ENCODE data around the gene PIP5KL1.
A peak's percentile ranks its signal among the peaks of the same experiment; 100 is the strongest.

Gene PIP5KL1

DNA sequence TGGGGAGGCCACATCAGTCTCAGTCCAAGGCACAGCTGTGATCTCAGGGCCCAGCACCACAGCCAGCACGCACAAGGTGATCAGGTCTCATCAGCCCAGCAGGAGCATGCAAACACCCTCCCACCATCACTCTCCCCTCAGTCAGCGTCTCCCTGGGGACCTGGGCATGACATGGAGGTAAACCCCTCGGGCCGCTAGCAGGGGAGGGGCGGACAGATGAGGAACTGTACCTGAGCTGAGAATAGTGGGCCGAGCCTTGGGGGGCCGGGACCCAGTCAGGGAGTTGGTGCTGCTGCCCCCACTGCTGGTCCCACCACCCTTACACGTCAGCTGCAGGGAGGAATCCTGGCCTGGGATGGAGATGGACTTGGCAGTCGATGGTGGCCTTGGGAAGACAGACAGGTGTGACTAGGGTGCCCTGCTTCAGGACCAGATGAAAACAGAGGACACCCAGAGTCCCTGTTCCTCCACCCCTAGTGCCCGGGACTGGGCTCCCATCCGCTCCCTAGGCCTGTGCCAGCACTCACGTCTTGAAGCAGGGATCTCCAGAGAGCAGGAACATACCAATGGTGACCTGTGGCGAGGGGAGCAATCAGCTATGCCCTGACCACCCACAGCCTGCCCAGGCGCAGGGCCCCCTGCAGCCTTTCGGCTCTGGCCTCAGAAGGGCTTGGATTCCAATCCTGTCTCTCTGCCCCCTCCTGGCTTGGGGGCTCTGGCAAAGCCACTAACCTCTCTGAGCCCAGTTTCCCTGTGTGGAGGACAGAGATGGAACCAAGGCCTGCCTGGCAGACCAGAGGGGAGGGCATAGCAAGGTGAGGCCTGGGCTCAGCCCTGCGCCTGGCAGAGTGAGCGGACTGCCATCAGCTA, 17.5 kb upstream of the PIP5KL1 start:
- DNase-seq = no peak

GRCh38 chr9:127946728-127947127, 16.2 kb upstream of the PIP5KL1 start:
- no peak for DNase-seq

GRCh38 chr9:127945942-127946341, 15.4 kb upstream of the PIP5KL1 start:
- no peak for DNase-seq

- DNase-seq = no peak
Measured at GRCh38 chr9:127945338-127945737, 14.8 kb upstream of the PIP5KL1 start.

- no peak for DNase-seq
Measured at GRCh38 chr9:127944586-127945218, 14.1 kb upstream of the PIP5KL1 start.

- DNase-seq = peak; percentile 71
Measured at GRCh38 chr9:127943731-127944144, 13.2 kb upstream of the PIP5KL1 start.

- no peak for DNase-seq
Measured at GRCh38 chr9:127943011-127943662, 12.6 kb upstream of the PIP5KL1 start.

DNA sequence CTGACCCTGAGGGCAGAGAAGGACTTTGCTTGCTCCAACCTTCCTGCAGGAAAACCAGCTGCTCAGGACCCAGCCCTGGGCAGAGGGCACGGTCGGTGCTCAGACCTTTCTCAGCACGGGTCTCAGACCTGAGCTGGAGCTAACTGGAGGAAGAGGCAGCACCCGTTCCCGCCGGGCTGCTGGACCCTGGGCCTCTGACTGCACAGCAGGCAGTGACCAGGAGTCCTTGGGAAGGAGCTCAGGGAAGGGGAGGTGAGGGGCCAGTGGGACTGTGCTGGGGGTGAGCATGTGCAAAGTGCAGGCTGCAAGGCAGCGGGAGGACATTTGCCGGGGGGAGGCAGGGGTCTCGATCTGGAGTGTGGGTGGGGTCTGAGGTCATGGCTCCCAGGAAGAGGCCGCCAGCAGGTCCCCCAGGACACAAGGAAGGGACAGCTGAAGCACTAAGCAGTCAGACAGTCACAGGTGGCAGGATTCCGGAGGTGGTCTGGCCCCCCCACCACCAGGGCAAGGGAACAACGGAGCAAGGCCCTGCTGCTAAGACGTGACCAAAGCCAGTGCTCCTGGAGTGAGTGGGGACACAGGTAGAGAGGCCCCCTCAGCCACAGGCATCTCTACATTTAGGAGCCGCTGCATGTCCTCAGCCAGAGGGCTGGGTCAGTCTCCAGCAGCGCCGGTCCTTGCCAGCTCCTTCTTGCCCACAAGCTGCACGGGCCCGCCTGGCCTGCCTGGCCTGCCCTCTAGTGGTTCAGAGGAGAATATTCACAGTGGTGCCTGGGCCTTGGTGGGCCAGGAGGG, 11.8 kb upstream of the PIP5KL1 start:
- no peak for DNase-seq

- DNase-seq = no peak
Measured at GRCh38 chr9:127941961-127942215, 11.3 kb upstream of the PIP5KL1 start.

GRCh38 chr9:127941062-127941960, 10.7 kb upstream of the PIP5KL1 start:
- DNase-seq = no peak

DNA sequence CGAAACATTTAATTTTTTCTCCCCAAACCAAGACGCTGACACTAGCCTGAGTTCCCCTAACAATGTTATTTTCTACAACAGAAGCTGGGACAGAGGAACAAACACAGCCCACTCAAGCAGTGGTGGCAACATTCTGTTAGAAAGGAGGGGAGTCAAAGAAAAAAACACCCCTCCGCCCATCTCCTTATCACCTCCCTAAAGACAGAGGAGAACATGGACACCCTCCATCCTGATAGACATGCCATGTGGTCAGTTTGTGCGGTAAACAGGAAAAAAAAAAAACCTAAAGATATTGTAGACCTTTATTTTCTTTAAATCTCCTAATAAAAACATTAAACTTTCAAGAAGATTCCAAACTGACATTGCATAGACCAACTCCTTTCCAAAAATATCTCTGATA, 10.0 kb upstream of the PIP5KL1 start:
- DNase-seq = no peak

GRCh38 chr9:127938298-127938690, 7.7 kb upstream of the PIP5KL1 start:
- no peak for DNase-seq

GRCh38 chr9:127937388-127938297, 7.1 kb upstream of the PIP5KL1 start, which contains the start of gene DPM2:
DPM2 (minus strand) TSS chr9:127937854; CDS start chr9:127937820, 34 bp downstream.
- peak; percentile 70 for DNase-seq

- DNase-seq = no peak
Measured at GRCh38 chr9:127937056-127937387, 6.4 kb upstream of the PIP5KL1 start.

DNA sequence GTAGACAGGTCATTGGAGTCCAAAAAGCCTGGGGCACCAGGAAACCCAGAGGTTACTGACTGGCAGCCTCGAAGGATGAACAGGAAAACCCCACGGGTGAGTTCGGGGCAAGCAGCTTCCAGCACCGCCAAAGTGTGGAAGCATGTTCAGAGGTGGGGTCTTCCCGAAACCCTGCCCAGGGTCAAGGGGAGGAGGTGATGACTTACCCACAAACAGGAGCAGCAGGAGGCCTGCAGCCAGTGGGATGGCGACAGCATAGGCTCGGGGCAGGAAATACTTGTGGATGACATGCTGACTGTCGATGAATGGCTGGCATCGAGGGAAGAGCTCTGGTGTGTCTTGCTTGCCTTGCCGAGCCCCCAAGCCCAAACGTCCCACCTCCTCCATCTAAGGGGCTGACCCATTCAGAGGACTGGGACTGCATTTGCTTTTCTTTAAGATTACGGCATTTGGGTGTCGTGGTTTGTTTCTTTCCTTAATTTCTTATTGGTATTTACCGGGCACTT, 5.8 kb upstream of the PIP5KL1 start:
- no peak for DNase-seq

- DNase-seq = no peak
Measured at GRCh38 chr9:127935765-127936221, 5.2 kb upstream of the PIP5KL1 start.

DNA sequence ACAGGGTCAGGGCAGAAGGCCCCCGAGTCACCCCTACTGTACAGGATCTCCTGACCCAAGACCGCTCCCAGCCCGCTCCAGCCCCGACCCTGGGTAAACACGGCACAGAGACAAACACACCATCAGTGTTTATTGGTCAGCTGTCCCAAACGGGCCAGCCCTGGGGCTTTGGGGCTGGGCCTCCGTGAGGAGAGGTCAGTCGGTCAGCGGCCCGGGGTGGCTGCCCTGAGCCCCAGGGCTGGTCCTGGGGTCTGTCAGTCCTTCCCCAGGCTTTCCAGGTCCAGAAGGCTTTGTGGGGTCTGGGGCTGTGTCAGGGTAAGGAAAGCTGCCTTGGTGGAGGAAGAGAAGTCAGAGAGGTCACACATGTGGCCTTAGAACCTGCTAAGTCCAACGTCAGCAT, 4.4 kb upstream of the PIP5KL1 start:
- DNase-seq = no peak

DNA sequence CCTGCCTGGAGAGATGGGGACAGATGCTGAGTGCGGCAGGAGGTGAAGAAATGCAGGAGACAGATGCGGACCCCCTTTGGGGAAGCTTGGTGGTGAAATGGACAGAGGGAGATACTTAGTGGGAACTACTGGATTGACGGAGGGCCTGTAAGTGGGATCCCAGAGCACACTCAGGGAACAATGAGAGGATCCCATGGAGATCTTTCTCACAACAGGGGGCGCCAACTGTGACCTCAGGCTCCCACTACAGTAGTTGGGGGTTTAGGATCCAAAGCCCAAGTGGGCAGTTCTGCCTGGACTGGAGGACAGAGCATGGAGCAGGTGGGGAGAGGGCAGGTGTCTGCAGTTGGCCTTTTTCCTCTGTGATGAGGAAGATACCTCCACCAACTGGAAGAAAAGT, 3.7 kb upstream of the PIP5KL1 start:
- DNase-seq = no peak

DNA sequence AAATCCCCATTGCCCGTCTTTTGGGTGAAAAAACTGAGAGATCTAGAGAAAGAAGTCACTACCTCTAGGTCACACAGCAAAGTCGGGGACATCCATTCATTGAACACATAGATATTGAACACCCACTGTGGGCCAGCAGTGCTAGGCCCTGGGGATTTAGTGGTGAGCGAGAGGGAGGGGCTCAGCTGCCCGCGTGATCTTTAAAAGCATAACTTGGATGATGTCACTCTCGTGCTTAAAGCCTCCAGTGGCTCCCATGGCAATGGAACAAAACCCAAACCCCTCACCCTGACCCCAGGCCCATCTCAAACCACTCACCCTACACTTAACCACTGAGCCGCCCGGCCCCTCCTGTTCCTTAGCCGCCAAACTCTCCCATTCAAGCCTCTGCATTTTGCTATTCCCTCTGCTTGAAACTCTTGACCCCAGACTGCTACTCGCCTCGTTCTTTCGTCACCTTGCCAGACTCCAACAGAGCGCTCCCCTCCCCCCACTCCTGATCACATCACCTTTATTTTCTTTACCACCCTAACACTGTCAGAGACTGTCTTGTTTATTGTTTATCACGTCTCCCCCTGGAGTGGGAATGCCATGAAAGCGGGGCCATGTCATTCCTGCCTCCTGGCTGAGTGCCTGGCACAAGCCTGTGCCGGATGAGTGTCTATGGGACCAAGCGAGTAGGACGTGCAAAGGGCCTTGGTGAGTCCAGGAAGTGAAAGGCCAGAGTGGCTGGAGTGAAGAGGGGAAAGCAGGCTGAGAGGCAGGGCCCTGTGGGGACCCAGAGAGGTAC, 710 bp upstream of the PIP5KL1 start:
- no peak for DNase-seq

GRCh38 chr9:127929625-127929979, 975 bp downstream of the PIP5KL1 start:
- DNase-seq = no peak
